Pancreas (tissue), 10 donors: ENCODE results near the gene KHSRP. TPM values are rescaled to one million over a fixed set of nuclear protein-coding genes. Genes with fewer than 3 reads are reported as not detected.

Source experiments
- ATAC-seq, 4 donors: fragments of 200-7000 bp; cut with Tn5 transposase; one replicate each; pipeline versions ENCODE4 v1.8.0 to v1.9.1; 2020; ENCODE audit warnings: mild to moderate bottlenecking in 4 of 4, moderate library complexity in 4 of 4
- DNase-seq, 6 donors: peaks; one replicate each; pipeline ENCODE4 v3.0.0-alpha.2; 2020
- FAIRE-seq: peaks from 2 replicates; lab custom pipeline; 2012; peaks lifted over from hg19 to GRCh38; lab: Jason Lieb, UNC
- H3K27ac ChIP-seq, 4 donors: fragments of 200-600 bp; sonication (generic); 1 replicate in 3 of 4; 2 replicates in 1 of 4; pipeline versions ENCODE4 v1.5.0 to v1.8.0; 2020
- H3K27me3 ChIP-seq, 4 donors: fragments of 200-600 bp; one replicate each; pipeline ENCODE4 v1.8.0; 2021
- H3K36me3 ChIP-seq, 3 donors: fragments of 200-600 bp; sonication (generic) in 1 of 3; one replicate each; pipeline versions ENCODE4 v1.5.0 to v1.8.0; 2020 to 2021
- H3K4me1 ChIP-seq, 3 donors: fragments of 200-600 bp; one replicate each; pipeline ENCODE4 v1.8.0; 2021
- H3K4me3 ChIP-seq, 4 donors: fragments of 200-600 bp; sonication (generic) in 2 of 4; one replicate each; pipeline versions ENCODE4 v1.5.0 to v1.8.0; 2020 to 2021
- H3K9me3 ChIP-seq, 4 donors: fragments of 200-600 bp; one replicate each; pipeline ENCODE4 v1.8.0; 2021
- CTCF ChIP-seq, 4 donors: fragments of 200-600 bp; sonication (generic) in 3 of 4; IDR thresholded peaks; one replicate each; pipeline versions ENCODE4 v1.5.0 to v1.8.0; 2021; ENCODE audit warnings: antibody characterized with exemption in 4 of 4
- WGBS, 2 donors: extraction: QIAGEN DNeasy Blood & Tissue Kit; methylation state at CpG; one replicate each; pipeline ENCODE4 v1.1.7; 2013; 5-methylcytosine and 5-hydroxymethylcytosine counted together
- intact Hi-C, 3 donors: fragments of 100-400 bp; cut with DNase I; formaldehyde crosslinking; loops; one replicate each; pipeline versions ENCODE4 v1.11.1 to v1.14.2; 2022
- polyA plus RNA-seq, 2 donors: library from polyadenylated mRNA; stranded (reverse); fragments of 200-250 nt; gene quantifications; one replicate each; pipeline ENCODE4 v1.2.3, GENCODE V29; 2013
- total RNA-seq, 6 donors: library from RNA; stranded (reverse); fragmentation: NEBNext Ultra II Directional in 4 of 6; extraction: Animal tissue kit (Norgen Biotek cat#: 25700) in 4 of 6; gene quantifications; one replicate each; pipeline versions ENCODE4 v1.2.1 to v1.2.4, GENCODE V29; 2021 to 2023
- donor health status: healthy with polysubstance abuse.
- donor health status: DM: no; HTN: no; CAD: no; lungs with moderate emphysema.
- donor health status: DM: no; HTN: no; CAD: no.
- donor health status: control.
- donor health status: control.
- donor health status: Bipolar disorder and iron deficiency.
- donor health status: DM: yes; HTN: yes; CAD: no.
- donor health status: DM: no; HTN: no; CAD: no.
- donor health status: DM: no; HTN: no; CAD: no.
- donor health status: DM: yes; HTN: yes; CAD: no.

The KHSRP gene
- total and polyA plus RNA-seq, 8 donors, result 67.2 to 119 (median 93.1) TPM

GRCh38 chr19:6464070-6464873 is 39.7 kb upstream of the KHSRP start, which contains the start of gene CRB3:
Gene CRB3, plus strand, starts transcription at chr19:6464271. Its CDS starts 431 bp downstream, at chr19:6464702.
- Histone ChIP-seq H3K9me3 (no peaks in the 10 kb centered on the region), H3K4me1 (peaks cover 0 to 6% (median 4%) of the 10 kb centered on the region in 3 donors), H3K36me3 (peaks cover 0 to 11% (median 0%) of the 10 kb centered on the region in 3 donors), H3K27ac (peak within 1 kb of the TSS; percentile 80 to 96 (median 93)), H3K27me3 (no peaks in the 10 kb centered on the region), H3K4me3 (peak within 1 kb of the TSS; percentile 58 to 94 (median 66))
- TF ChIP-seq CTCF (IDR thresholded peaks at IDR 0.05), result no peak
- FAIRE-seq (no peak), DNase-seq (peak; percentile 95 to 98 (median 96)), ATAC-seq (peak; percentile 66 to 81 (median 76))
- 0 to 1% methylated on average over 46 to 65 of the region's 65 CpGs for WGBS, 2 donors
- intact Hi-C loops, result no loop called here

- peak overlapping the region; percentile 77 to 98 (median 94) for H3K27ac ChIP-seq
- 0 to 1% methylated on average over 57 of the region's 57 CpGs for WGBS, 2 donors
- ATAC-seq (peak; percentile 79 to 90 (median 83)), DNase-seq (peak; percentile 95 to 98 (median 97)), FAIRE-seq (peak; percentile 93)
- H3K4me3 ChIP-seq, result peak overlapping the region; percentile 63 to 83 (median 75)
- no peaks in the 10 kb centered on the region for H3K27me3 ChIP-seq
- no peaks in the 10 kb centered on the region for H3K36me3 ChIP-seq
- H3K9me3 ChIP-seq, result no peaks in the 10 kb centered on the region
- H3K4me1 ChIP-seq, result peaks cover 0 to 2% (median 0%) of the 10 kb centered on the region in 3 donors
- TF ChIP-seq CTCF (IDR thresholded peaks at IDR 0.05), result peak; percentile 42 to 62 (median 44)
- intact Hi-C loops, result no loop called here
Measured at GRCh38 chr19:6460099-6460884, 35.7 kb upstream of the KHSRP start.

- H3K27ac ChIP-seq, result peak within 1 kb of the TSS; percentile 77 to 98 (median 94)
- no peaks in the 10 kb centered on the region for H3K9me3 ChIP-seq
- FAIRE-seq (no peak), ATAC-seq (peak; percentile 51 to 68 (median 63)), DNase-seq (peak; percentile 72 to 91 (median 79))
- H3K36me3 ChIP-seq, result peaks cover 0 to 1% (median 0%) of the 10 kb centered on the region in 3 donors
- H3K27me3 ChIP-seq, result no peaks in the 10 kb centered on the region
- intact Hi-C loops, result no loop called here
- no peaks in the 10 kb centered on the region for H3K4me1 ChIP-seq
- WGBS, 2 donors, result 1% methylated on average over 37 to 70 of the region's 70 CpGs
- H3K4me3 ChIP-seq, result peak within 1 kb of the TSS; percentile 63 to 83 (median 75)
- TF ChIP-seq CTCF (IDR thresholded peaks at IDR 0.05), result no peak
Measured at GRCh38 chr19:6459262-6460098, 34.9 kb upstream of the KHSRP start, which contains the start of gene SLC25A23. Gene SLC25A23, minus strand, starts transcription at chr19:6459792. Its CDS starts 164 bp downstream, at chr19:6459628.

- intact Hi-C loops, result no loop called here
- H3K9me3 ChIP-seq, result no peaks in the 10 kb centered on the region
- DNase-seq, result peak in 3 of 6 donors; percentile 21 to 53 (median 36)
- WGBS, 2 donors, result 25 to 32% methylated on average over 15 to 16 of the region's 16 CpGs
- H3K4me3 ChIP-seq, result peak overlapping the region; percentile 63 to 83 (median 75)
- H3K27me3 ChIP-seq, result no peaks in the 10 kb centered on the region
- peak overlapping the region in 2 of 4 donors; percentile 22 to 98 for H3K27ac ChIP-seq
- H3K36me3 ChIP-seq, result peaks cover 0 to 8% (median 6%) of the 10 kb centered on the region in 3 donors
- no peaks in the 10 kb centered on the region for H3K4me1 ChIP-seq
- FAIRE-seq, result no peak
- peak in 1 of 4 donors; percentile 4 for ATAC-seq
- no peak for TF ChIP-seq CTCF (IDR thresholded peaks at IDR 0.05)
Measured at GRCh38 chr19:6458695-6459261, 34.2 kb upstream of the KHSRP start.
